CD4-positive, alpha-beta memory T cell (primary cell): ENCODE measurements around the gene PRIM2. TPM values are rescaled to one million over a fixed set of nuclear protein-coding genes. Genes with fewer than 3 reads are reported as not detected.
"Not testable (repeated sequence)": the region's sequence is repeated elsewhere in the genome, so short reads cannot be mapped to it uniquely, and the experiment has no call there.

Experiments
- CTCF ChIA-PET: fragments of 350-600 bp; sonication (Branson Sonifier 250); formaldehyde crosslinking; loops from one replicate; lab custom pipeline; 2021; ENCODE audit warnings: inconsistent platforms; ENCODE audit not compliant: partially characterized antibody; lab: Charles Lee
- POLR2A ChIA-PET: fragments of 350-600 bp; sonication (Branson Sonifier 250); formaldehyde crosslinking; loops from one replicate; lab custom pipeline; 2021; ENCODE audit not compliant: partially characterized antibody; lab: Charles Lee
- DNase-seq, 5 donors: peaks; one replicate each; pipeline versions ENCODE4 v3.0.0 to v3.0.0-alpha.2; 2020 to 2022; ENCODE audit warnings: mixed read lengths in 1 of 5
- H3K27ac ChIP-seq: one replicate; pipeline ENCODE4 v1.7.0; 2013; ENCODE audit warnings: low read depth, low read length
- H3K27me3 ChIP-seq: 2 replicates; pipeline ENCODE4 v1.7.0; 2013; ENCODE audit warnings: mild to moderate bottlenecking, low read length, moderate library complexity; ENCODE audit not compliant: insufficient read depth
- H3K36me3 ChIP-seq: 2 replicates; pipeline ENCODE4 v1.7.0; 2013; ENCODE audit warnings: mild to moderate bottlenecking, low read length, moderate library complexity; ENCODE audit not compliant: insufficient read depth
- H3K4me1 ChIP-seq: 2 replicates; pipeline ENCODE4 v1.7.0; 2013; ENCODE audit warnings: mild to moderate bottlenecking, low read length, moderate library complexity; ENCODE audit not compliant: insufficient read depth
- H3K4me3 ChIP-seq, 2 donors: one replicate each; pipeline ENCODE4 v1.7.0; 2013; ENCODE audit warnings: low read length in 2 of 2, mild to moderate bottlenecking in 1 of 2
- H3K9me3 ChIP-seq, 2 donors: one replicate each; pipeline ENCODE4 v1.7.0; 2013; ENCODE audit warnings: low read length in 2 of 2, control low read depth in 1 of 2; ENCODE audit not compliant: control insufficient read depth in 1 of 2
- H3K27ac Mint-ChIP-seq, 7 donors: one replicate each; pipeline ENCODE4 v1.8.0; 2020 to 2021; ENCODE audit warnings: mixed read lengths in 7 of 7, mild to moderate bottlenecking in 6 of 7, inconsistent platforms in 3 of 7, moderate library complexity in 3 of 7
- H3K27me3 Mint-ChIP-seq, 2 donors: one replicate each; pipeline ENCODE4 v1.8.0; 2020 to 2021; ENCODE audit warnings: mixed read lengths in 2 of 2
- H3K36me3 Mint-ChIP-seq, 2 donors: one replicate each; pipeline ENCODE4 v1.8.0; 2020 to 2021; ENCODE audit warnings: mixed read lengths in 2 of 2, inconsistent platforms in 1 of 2, mild to moderate bottlenecking in 1 of 2
- H3K4me1 Mint-ChIP-seq, 4 donors: one replicate each; pipeline ENCODE4 v1.8.0; 2020 to 2021; ENCODE audit warnings: mixed read lengths in 4 of 4, mild to moderate bottlenecking in 1 of 4
- H3K4me3 Mint-ChIP-seq, 8 donors: one replicate each; pipeline ENCODE4 v1.8.0; 2020 to 2021; ENCODE audit warnings: mixed read lengths in 8 of 8, mild to moderate bottlenecking in 7 of 8, moderate library complexity in 6 of 8, inconsistent platforms in 3 of 8
- H3K9me3 Mint-ChIP-seq, 8 donors: one replicate each; pipeline ENCODE4 v1.8.0; 2020 to 2021; ENCODE audit warnings: mixed read lengths in 8 of 8, mild to moderate bottlenecking in 5 of 8, inconsistent platforms in 3 of 8, moderate library complexity in 1 of 8
- intact Hi-C: fragments of 100-400 bp; cut with micrococcal nuclease; formaldehyde crosslinking; loops from one replicate; pipeline ENCODE4 v1.15.1; 2023
- polyA plus RNA-seq, 2 donors: library from polyadenylated mRNA; unstranded; fragments of 300-500 nt; fragmentation: Illumina TruSeq; gene quantifications; one replicate each; pipeline ENCODE4 v1.2.3, GENCODE V29; 2021
- total RNA-seq, 2 experiments: library from RNA; stranded (reverse); gene quantifications; one replicate each; pipeline ENCODE4 v1.2.3, GENCODE V29; 2021

PRIM2 gene
- total and polyA plus RNA-seq, 4 experiments from 2014 or later, result 8.3 to 12.8 (median 10.4) TPM

DNA sequence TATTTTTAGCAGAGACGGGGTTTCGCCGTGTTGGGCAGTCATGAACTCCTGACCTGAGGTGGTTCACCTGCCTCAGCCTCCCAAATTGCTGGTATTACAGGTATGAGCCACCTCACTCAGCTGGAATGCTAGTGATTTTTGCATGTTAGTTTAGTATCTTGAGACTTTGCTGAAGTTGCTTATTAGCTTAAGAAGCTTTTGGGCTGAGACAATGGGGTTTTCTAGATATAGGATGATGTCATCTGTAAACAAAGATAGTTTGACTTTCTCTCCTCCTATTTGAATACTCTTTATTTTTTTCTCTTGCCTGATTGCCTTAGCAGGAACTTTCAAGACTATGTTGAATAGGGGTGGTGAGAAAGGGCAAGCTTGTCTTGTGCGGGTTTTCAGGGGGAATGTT is 57.3 kb downstream of the PRIM2 start:
- H3K9me3 ChIP-seq, H3K36me3 ChIP-seq, H3K4me3 Mint-ChIP-seq, H3K27ac ChIP-seq, H3K4me1 Mint-ChIP-seq, POLR2A ChIA-PET, H3K27me3 Mint-ChIP-seq, DNase-seq, H3K9me3 Mint-ChIP-seq, H3K27me3 ChIP-seq, H3K27ac Mint-ChIP-seq, H3K4me3 ChIP-seq, intact Hi-C loops, H3K4me1 ChIP-seq: not testable (repeated sequence)
- peaks cover 9 to 27% of the 10 kb centered on the region in 2 donors for H3K36me3 Mint-ChIP-seq
- CTCF ChIA-PET, result interaction anchor here (0.7 kb wide), 1 partner anchor 47 kb away, joined by 3 read pairs; no protein-coding TSS in a partner anchor

- CTCF ChIA-PET, H3K4me1 Mint-ChIP-seq: not testable (repeated sequence)
Measured at GRCh38 chr6:57376083-57376482, 58.7 kb downstream of the PRIM2 start.

GRCh38 chr6:57389038-57389592 is 71.7 kb downstream of the PRIM2 start:
- H3K36me3 ChIP-seq, H3K27me3 Mint-ChIP-seq, H3K9me3 ChIP-seq, H3K4me3 ChIP-seq, H3K4me1 ChIP-seq, H3K27me3 ChIP-seq, H3K27ac ChIP-seq, H3K4me3 Mint-ChIP-seq, CTCF ChIA-PET, intact Hi-C loops, DNase-seq, POLR2A ChIA-PET: not testable (repeated sequence)
- H3K36me3 Mint-ChIP-seq, result peaks cover 24 to 34% of the 10 kb centered on the region in 2 donors
- peak overlapping the region in 1 of 7 donors; percentile 52 for H3K27ac Mint-ChIP-seq
- H3K4me1 Mint-ChIP-seq, result peaks cover 4 to 18% (median 6%) of the 10 kb centered on the region in 4 donors
- peaks cover 0 to 12% (median 4%) of the 10 kb centered on the region in 8 donors for H3K9me3 Mint-ChIP-seq

More at GRCh38 chr6:57376083-57376482, 58.7 kb downstream of the PRIM2 start:
- DNase-seq, H3K9me3 ChIP-seq, POLR2A ChIA-PET, H3K27me3 ChIP-seq, H3K4me3 ChIP-seq, H3K4me1 ChIP-seq, H3K27ac ChIP-seq, H3K4me3 Mint-ChIP-seq, intact Hi-C loops, H3K36me3 ChIP-seq, H3K9me3 Mint-ChIP-seq, H3K27ac Mint-ChIP-seq, H3K27me3 Mint-ChIP-seq: not testable (repeated sequence)
- peaks cover 17 to 36% of the 10 kb centered on the region in 2 donors for H3K36me3 Mint-ChIP-seq

- DNase-seq, intact Hi-C loops, H3K27me3 Mint-ChIP-seq, POLR2A ChIA-PET, H3K4me1 ChIP-seq, H3K9me3 ChIP-seq, H3K27ac Mint-ChIP-seq, H3K27me3 ChIP-seq, H3K27ac ChIP-seq, CTCF ChIA-PET, H3K36me3 ChIP-seq, H3K4me3 Mint-ChIP-seq, H3K4me3 ChIP-seq: not testable (repeated sequence)
- H3K36me3 Mint-ChIP-seq, result peaks cover 27 to 46% of the 10 kb centered on the region in 2 donors
- H3K9me3 Mint-ChIP-seq, result peaks cover 2 to 29% (median 12%) of the 10 kb centered on the region in 8 donors
- peaks cover 9 to 29% (median 14%) of the 10 kb centered on the region in 4 donors for H3K4me1 Mint-ChIP-seq
Measured at GRCh38 chr6:57390818-57391217, 73.4 kb downstream of the PRIM2 start.

GRCh38 chr6:57392047-57392446 is 74.6 kb downstream of the PRIM2 start:
- POLR2A ChIA-PET, CTCF ChIA-PET, H3K27me3 Mint-ChIP-seq, H3K27ac ChIP-seq, H3K4me3 ChIP-seq, H3K27me3 ChIP-seq, H3K4me3 Mint-ChIP-seq, H3K4me1 ChIP-seq, H3K27ac Mint-ChIP-seq, H3K36me3 ChIP-seq, DNase-seq, H3K9me3 ChIP-seq, intact Hi-C loops: not testable (repeated sequence)
- Mint-ChIP-seq H3K9me3 (peaks cover 6 to 40% (median 24%) of the 10 kb centered on the region in 8 donors), H3K36me3 (peaks cover 36 to 56% of the 10 kb centered on the region in 2 donors), H3K4me1 (peaks cover 9 to 29% (median 13%) of the 10 kb centered on the region in 4 donors)

- H3K9me3 ChIP-seq, H3K27me3 ChIP-seq, intact Hi-C loops, H3K27me3 Mint-ChIP-seq, DNase-seq, H3K36me3 ChIP-seq, CTCF ChIA-PET, H3K27ac Mint-ChIP-seq, H3K9me3 Mint-ChIP-seq, H3K27ac ChIP-seq, H3K4me1 Mint-ChIP-seq, H3K4me3 Mint-ChIP-seq, H3K4me3 ChIP-seq, H3K4me1 ChIP-seq, POLR2A ChIA-PET: not testable (repeated sequence)
- H3K36me3 Mint-ChIP-seq, result peaks cover 10 to 19% of the 10 kb centered on the region in 2 donors
Measured at GRCh38 chr6:57419341-57419740, 101.9 kb downstream of the PRIM2 start.

- no peaks in the 10 kb centered on the region for H3K27me3 ChIP-seq
- H3K9me3 ChIP-seq, result no peaks in the 10 kb centered on the region
- intact Hi-C loops, result no loop called here
- no peak overlapping the region for H3K4me3 ChIP-seq
- Mint-ChIP-seq H3K27me3 (no peaks in the 10 kb centered on the region), H3K27ac (peak overlapping the region in 1 of 7 donors; percentile 18), H3K4me1 (peaks cover 0 to 6% (median 3%) of the 10 kb centered on the region in 4 donors), H3K4me3 (no peak overlapping the region), H3K36me3 (peaks cover 6 to 12% of the 10 kb centered on the region in 2 donors), H3K9me3 (peaks cover 0 to 2% (median 0%) of the 10 kb centered on the region in 8 donors)
- ChIA-PET CTCF (no interaction called here), POLR2A (no interaction called here)
- H3K36me3 ChIP-seq, result no peaks in the 10 kb centered on the region
- H3K27ac ChIP-seq, result no peak overlapping the region
- no peak for DNase-seq
- H3K4me1 ChIP-seq, result no peaks in the 10 kb centered on the region
Measured at GRCh38 chr6:57421503-57421902, 104.1 kb downstream of the PRIM2 start.
